Fibroblast of skin of left quadriceps (primary cell): ENCODE results near the gene GTF2F2.
A peak's percentile ranks its signal among the peaks of the same experiment; 100 is the strongest.

Experiments
- DNase-seq, 2 experiments: peaks; one replicate each; pipeline ENCODE4 v3.0.0-alpha.2; 2013; ENCODE audit warnings: low read depth in 2 of 2

The GTF2F2 gene, protein sequence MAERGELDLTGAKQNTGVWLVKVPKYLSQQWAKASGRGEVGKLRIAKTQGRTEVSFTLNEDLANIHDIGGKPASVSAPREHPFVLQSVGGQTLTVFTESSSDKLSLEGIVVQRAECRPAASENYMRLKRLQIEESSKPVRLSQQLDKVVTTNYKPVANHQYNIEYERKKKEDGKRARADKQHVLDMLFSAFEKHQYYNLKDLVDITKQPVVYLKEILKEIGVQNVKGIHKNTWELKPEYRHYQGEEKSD

GRCh38 chr13:45119991-45120864 lies at the start of gene GTF2F2:
TSS of gene GTF2F2 (plus strand) at chr13:45120510. CDS start at chr13:45120656, 146 bp downstream.
- DNase-seq, result peak; percentile 80 to 81

- no peak for DNase-seq
These were observed 46.5 kb upstream of the GTF2F2 start for GRCh38 chr13:45073809-45074208.

- DNase-seq, result no peak
These were observed 45.6 kb upstream of the GTF2F2 start for GRCh38 chr13:45074721-45075120.

GRCh38 chr13:45078003-45078402 lies 42.3 kb upstream of the GTF2F2 start:
- no peak for DNase-seq

- peak; percentile 62 to 63 for DNase-seq
These were observed 37.3 kb upstream of the GTF2F2 start for GRCh38 chr13:45082964-45083363.

- no peak for DNase-seq
These were observed 35.8 kb upstream of the GTF2F2 start for GRCh38 chr13:45084515-45084914.

DNA sequence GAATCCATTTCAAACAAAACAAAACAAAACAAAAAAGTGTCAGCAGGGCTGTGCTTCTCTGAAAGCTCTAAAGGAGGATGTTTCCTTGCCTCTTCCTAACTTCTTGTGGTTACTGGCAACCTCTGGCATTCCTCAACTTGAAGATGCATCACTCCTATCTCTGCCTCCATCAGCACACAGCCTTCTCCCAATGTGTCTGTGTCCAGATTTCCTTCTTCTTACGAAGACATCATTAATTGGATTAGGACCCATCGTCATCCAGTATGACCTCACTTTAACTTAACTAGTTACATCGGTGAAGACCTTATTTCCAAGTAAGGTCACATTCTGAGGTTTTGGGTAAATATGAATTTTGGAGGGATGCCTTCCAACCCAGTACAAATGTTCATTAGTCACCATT lies 33.8 kb upstream of the GTF2F2 start:
- peak; percentile 52 to 58 for DNase-seq

DNA sequence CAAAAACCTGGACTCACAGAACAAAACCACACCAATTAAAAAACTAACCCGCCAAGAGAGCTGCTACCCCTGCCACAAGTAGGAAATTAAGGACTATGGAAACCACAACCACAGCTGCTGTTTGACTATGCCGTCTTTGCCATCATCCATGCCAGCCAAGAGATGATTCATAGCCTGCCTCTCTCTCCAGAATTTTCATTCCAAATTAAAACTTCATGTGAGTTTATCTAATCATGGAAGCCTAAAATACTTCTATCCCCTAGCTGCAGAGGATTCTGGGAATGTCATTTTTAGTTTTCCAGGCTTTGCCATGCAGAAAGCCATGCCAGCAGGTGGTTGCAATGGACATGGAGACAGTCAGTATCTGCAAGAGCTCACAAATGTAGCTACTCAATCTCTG lies 27.6 kb upstream of the GTF2F2 start:
- no peak for DNase-seq

GRCh38 chr13:45100573-45101262 lies 19.6 kb upstream of the GTF2F2 start:
- DNase-seq, result no peak

- no peak for DNase-seq
These were observed 18.8 kb upstream of the GTF2F2 start for GRCh38 chr13:45101327-45102018.

GRCh38 chr13:45102136-45102507 lies 18.2 kb upstream of the GTF2F2 start:
- no peak for DNase-seq

GRCh38 chr13:45103449-45103848 lies 16.9 kb upstream of the GTF2F2 start:
- DNase-seq, result no peak

DNA sequence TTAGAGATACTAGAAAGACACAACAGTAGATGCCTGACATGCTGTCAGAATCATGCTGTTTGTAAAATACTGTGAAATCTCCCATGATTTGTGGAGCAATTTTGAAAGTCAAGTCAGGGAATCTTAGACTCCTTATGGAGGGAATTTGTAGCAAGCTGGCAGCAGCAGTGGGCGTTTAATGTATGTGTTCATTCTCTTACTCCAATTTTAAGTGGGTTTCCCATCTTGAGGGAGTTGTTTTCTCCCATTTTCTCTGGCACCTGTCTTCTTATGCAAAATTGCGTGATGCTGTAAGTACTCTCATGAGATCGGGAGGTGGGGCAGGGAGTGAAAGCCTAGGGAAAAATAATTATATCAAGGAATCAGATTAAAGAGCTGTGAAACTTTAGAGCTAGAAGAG lies 16.0 kb upstream of the GTF2F2 start:
- DNase-seq, result no peak

DNA sequence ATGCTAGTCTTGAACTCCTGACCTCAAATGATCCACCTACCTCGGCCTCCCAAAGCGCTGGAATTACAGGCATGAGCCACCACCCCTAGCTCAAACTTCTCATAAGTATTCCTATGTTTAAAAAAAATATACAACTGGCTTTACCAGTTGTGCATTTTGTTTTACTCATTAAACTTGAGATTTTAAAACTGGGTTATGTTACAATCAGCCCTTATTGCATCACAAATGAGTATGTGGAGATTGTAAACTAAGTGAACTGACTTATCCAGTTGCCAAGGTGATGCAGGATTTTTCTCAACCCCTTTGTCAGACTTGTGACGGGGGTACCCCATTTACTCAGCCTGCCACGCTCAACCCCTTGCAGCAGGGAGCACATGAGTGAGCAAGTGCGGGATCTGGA lies 14.4 kb upstream of the GTF2F2 start:
- DNase-seq, result no peak

GRCh38 chr13:45107539-45107938 lies 12.8 kb upstream of the GTF2F2 start:
- no peak for DNase-seq

DNA sequence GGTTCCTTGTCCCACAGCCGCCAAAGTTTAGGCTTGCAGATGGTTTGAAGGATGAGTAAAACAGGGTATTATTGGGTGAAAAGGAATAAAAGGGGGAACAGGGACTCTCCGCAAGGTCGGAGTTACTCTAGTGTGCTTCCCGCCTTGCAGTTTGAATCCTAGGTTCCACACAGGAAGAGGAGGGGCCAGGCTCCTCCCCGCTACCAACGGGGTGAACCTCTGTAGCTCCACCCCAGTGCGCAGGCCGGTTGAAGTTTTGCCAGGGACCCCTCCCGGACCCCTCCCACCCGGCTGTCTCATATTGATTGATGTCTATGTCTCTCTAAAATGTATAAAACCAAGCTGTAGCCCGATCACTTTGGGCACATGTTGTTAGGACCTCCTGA lies 11.6 kb upstream of the GTF2F2 start:
- no peak for DNase-seq

- no peak for DNase-seq
These were observed 11.1 kb upstream of the GTF2F2 start for GRCh38 chr13:45109102-45109720.

- no peak for DNase-seq
These were observed 6.8 kb upstream of the GTF2F2 start for GRCh38 chr13:45113233-45114224.

GRCh38 chr13:45119469-45119990 lies 780 bp upstream of the GTF2F2 start:
- no peak for DNase-seq
